Measurements from ENCODE around the gene BLOC1S6.
A peak's percentile ranks its signal among the peaks of the same experiment; 100 is the strongest.

BLOC1S6 gene

GRCh38 chr15:45588219-45588875 is 1.2 kb downstream of the BLOC1S6 start:
- no peak for DNase-seq (ENCODE audit: low read depth in 2 of 2)

DNA sequence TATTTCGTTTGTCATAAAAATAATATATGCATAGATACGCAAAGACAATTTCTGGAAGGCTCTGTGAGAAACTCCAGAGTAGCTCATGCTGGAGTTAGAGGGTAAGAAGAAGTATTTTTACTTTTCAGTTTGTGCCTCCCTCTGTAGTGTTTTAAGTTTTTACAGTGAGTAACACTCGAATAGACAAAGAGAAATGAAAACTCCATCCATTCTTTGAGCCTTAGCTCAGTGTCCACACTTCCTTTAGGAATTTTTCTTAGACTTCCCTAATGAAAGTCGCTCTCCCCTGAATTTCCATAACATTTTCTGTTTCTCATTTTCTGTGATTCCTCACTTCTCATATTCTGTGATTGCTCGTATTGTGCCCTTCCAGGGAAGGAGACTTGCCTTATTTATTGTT is 2.1 kb downstream of the BLOC1S6 start:
- no peak for DNase-seq (ENCODE audit: low read depth in 2 of 2)

GRCh38 chr15:45594319-45594718 is 7.1 kb downstream of the BLOC1S6 start:
- no peak for DNase-seq (ENCODE audit: low read depth in 2 of 2)

DNA sequence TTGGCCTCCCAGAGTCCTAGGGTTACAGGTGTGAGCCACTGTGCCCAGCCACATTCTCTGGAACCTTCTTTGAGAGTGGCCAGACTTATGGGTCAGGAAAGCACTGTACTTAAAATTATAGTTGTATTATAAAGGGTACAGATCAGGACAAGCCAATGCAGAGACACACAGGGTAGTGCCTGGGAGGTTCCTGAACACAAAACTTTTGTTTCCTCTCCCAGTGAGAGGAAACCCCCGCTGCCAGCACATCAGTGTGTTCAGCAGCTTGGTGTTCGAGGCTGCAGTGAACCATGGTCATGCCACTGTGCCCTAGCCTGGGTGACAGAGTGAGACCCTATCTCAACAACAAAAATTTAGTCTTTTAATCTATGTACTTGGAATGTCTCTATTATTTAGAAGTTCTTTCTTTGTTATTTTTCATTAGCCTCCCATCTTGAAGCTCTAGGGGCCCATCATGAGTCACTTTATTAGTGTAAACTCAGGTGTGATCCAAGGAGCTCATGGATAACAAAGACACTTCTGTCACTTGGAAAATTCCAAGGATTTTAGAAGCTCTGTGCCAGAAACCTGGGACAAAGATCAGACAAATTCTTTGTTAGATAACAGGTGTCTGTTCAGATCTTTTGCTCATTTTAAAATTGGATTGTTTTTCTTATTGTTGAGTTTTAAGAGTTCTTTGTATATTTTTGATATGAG is 7.8 kb downstream of the BLOC1S6 start:
- DNase-seq (ENCODE audit: low read depth in 2 of 2): no peak

GRCh38 chr15:45603881-45604280 is 16.7 kb downstream of the BLOC1S6 start:
- no peak for DNase-seq (ENCODE audit: low read depth in 2 of 2)

- DNase-seq (ENCODE audit: low read depth in 2 of 2): no peak
Observed at GRCh38 chr15:45604326-45604725, 17.1 kb downstream of the BLOC1S6 start.

- no peak for DNase-seq (ENCODE audit: low read depth in 2 of 2)
Observed at GRCh38 chr15:45606413-45606812, 19.2 kb downstream of the BLOC1S6 start.

DNA sequence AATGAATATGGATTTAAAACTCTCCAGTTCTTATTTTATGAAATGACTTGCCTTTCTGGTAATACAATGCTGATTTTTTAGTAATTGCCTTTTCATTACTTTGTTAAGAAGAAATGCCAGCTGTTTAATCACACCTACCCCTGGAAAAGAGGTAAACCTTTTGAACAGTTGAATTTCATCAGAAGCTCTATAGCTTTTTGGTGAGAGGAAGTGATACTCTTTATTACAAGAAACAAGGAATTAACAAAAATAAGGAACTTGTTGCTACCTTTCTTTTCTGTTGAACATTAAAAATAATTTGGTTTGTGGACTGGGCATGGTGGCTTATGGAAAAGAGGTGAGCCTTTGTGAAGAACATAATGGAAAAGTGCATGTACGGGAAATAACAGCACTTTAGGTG is 19.7 kb downstream of the BLOC1S6 start:
- no peak for DNase-seq (ENCODE audit: low read depth in 2 of 2)

- DNase-seq (ENCODE audit: low read depth in 2 of 2): no peak
Observed at GRCh38 chr15:45611305-45611704, 24.1 kb downstream of the BLOC1S6 start.

DNA sequence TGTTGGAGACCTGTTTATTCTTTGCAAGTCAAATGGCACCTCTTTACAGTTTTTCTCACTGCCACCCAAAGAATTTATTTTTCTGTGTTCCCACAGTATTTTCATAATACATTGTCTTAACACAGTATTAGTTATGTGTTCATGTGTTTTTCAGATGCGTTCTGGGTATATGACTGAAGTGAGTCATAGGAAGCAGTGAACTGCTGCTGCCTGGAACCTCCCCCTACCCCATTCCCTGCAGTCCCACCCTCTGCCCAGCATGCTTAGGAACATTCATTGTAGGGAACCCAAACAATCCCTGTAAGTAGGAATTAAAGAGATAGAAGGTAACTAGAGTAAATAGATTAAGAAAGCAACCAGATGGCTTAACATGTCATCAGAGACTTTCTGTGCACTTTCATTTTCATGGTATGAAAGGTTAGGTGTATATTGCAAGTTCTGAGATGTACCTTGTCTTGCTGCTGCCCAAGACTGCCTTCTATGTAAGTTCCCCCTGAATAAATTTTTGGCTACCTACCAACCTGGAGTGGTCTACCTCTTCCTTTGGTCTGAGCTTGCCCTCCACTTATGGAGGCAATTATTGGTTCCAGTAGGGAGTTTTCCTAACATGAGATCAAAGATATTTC is 25.7 kb downstream of the BLOC1S6 start:
- DNase-seq (ENCODE audit: low read depth in 2 of 2): no peak

DNA sequence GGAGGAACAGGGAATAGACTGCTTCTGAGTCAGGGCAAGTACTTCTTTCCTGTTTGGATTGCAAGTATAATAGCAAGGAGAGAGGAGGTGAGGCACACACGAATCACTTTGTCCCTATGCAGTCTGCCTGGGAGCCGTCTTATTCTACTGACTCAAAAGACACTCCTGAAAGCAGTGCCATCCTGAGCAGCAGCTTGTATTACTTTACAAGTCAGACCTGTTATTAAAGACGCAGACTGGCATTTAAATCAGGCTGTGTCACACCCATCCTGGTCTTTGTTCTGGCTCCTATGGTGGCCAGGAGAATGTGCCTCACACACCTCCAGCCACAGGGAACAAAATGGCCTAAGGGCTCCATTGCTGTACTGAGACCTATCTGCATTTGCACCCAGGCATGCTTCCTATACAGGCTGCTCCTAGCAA is 29.7 kb downstream of the BLOC1S6 start:
- no peak for DNase-seq (ENCODE audit: low read depth in 2 of 2)

DNA sequence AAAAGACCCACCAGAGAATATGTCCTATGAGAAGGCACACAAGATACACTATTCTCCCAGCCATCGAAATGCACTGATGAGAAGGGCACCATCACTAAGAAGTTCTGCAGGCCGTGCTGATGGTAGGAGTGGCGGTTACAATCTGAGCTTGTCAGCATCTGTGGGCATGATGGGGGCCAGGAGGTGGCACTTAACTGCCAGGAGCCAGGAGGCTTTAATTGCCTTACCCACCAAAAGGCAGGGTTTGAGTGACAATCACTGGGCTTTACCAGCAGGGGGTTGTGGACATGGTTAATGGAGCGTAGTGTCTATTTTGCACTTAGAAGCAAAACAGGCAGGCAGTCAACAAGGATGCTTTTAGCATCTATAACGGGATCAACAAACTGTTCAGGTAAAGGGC is 31.6 kb downstream of the BLOC1S6 start:
- no peak for DNase-seq (ENCODE audit: low read depth in 2 of 2)

DNA sequence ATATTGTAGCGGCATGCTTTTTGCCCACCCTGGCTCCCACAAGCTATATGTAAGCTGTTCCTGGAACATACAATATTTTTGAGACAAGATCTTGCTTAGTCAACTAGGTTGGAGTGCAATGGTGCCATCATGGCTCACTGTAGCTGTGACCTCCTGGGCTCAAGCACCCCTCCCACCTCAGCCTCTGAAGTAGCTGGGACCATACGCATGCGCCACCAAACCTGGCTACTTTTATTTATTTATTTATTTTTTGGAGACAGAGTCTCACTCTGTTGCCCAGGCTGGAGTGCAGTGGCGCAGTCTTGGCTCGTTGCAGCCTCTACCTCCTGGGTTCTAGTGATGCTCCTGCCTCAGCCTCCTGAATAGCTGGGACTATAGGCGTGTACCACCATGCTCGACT is 41.0 kb downstream of the BLOC1S6 start:
- no peak for DNase-seq (ENCODE audit: low read depth in 2 of 2)

GRCh38 chr15:45630917-45631691 is 43.9 kb downstream of the BLOC1S6 start:
- no peak for DNase-seq (ENCODE audit: low read depth in 2 of 2)

DNA sequence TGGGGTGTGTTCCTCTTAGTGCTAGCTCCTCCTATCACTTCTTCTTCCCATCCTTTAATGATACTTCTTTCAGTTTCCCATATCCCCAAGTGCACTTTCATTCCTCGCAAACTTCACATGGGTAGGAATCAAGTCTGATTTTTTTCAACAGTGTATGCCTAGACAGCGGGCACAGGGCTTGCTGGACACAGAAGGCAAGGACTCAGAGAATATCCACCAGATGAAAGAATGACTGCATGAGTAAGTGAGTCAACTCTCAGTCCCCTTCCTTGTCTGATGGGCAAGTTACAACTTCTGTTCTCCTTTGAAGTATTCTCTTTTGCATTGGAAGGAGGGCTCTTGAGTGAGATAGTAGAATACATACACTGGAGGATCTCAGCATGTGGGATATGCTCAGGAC is 44.6 kb downstream of the BLOC1S6 start:
- no peak for DNase-seq (ENCODE audit: low read depth in 2 of 2)

DNA sequence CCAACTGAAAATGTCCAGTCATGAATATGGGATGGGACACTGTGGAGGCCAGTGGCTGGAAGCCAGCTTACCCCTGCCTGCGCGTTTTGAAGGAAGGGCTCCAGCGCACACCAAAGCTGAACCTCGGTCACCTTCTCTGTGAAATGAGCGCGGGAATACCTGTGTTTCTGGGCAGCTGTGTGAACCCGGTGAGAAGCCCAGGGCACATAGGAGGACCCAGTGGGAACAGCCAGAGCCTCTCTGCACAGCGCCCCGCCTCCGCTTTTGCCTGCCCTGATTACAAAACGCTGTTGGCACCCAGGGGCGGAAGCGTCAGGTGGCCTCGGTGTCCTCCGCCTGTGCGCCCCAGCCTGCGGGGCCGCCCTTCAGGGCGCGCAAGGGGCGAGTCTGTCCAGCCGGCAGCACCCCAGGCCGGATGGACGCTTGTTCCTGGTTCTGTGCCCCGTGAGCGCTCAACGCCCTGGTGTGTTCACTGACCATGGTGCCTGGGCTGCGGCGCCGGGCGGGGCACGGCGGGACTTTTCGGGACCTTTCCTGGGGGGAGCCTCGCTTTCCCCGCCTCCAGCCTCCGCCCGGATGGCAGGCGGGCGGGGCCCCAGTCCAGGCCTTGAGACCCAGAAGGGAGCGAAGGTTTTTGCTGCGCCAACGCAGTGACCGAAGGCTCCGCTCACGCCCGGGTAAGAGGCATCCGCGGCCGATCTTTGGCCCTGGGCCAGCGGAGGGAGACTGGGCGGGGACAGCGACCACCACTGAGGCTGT is 47.4 kb downstream of the BLOC1S6 start, which contains the start of gene SQOR:
TSS of gene SQOR (plus strand) at position 598 of the 759 bp plus-strand sequence. CDS start 23,895 bp downstream, outside the sequence.
- DNase-seq (ENCODE audit: low read depth in 2 of 2): peak; percentile 28 to 61

GRCh38 chr15:45635191-45635638 is 48.0 kb downstream of the BLOC1S6 start:
- peak; percentile 48 to 63 for DNase-seq (ENCODE audit: low read depth in 2 of 2)

GRCh38 chr15:45635763-45636292 is 48.6 kb downstream of the BLOC1S6 start:
- DNase-seq (ENCODE audit: low read depth in 2 of 2): no peak

DNA sequence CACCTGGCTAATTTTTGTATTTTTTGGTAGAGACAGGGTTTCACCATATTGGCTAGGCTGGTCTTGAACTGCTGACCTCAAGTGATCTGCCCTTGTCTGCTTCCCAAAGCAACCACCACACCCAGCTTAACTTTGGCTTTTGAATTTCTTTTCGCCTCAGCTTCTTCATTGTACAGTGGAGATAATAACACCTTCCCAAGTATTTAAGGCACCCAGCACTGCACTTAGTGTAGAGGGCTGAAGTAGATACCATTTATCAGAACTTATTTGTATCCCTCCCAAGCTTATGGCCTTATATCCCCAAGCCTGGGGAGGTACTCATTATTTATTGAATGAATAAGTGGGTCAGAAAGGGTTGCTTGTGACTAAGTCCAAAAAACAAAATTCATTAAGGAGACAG is 50.0 kb downstream of the BLOC1S6 start:
- DNase-seq (ENCODE audit: low read depth in 2 of 2): no peak

- DNase-seq (ENCODE audit: low read depth in 2 of 2): peak; percentile 19 to 29
Observed at GRCh38 chr15:45637552-45638033, 50.4 kb downstream of the BLOC1S6 start.

DNA sequence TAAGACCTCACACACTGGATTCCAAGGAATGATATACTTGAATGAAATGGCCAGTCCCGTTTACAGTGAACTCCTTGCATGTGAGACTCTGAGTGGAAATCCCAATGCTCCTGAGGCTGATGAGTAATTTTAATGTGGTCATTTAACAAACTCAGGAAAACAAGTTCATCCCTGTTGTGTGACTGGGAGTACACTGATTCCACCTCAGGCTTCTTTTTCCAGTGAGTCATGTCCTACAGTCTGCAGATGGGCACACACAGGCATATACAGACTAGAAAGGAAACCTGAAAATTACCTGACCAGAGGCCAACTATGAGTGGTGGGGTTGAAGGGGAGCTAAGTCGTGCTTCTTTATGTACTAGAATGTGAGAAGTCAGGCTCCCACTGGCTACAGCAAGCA is 53.4 kb downstream of the BLOC1S6 start:
- no peak for DNase-seq (ENCODE audit: low read depth in 2 of 2)
